LNCaP clone FGC (cell line): ENCODE data around the gene KRTAP5-1.
"Not testable (repeated sequence)": the region's sequence is repeated elsewhere in the genome, so short reads cannot be mapped to it uniquely, and the experiment has no call there.

Source experiments
- DNase-seq: peaks from one replicate; pipeline ENCODE4 v3.0.0-alpha.2; 2011; ENCODE audit warnings: low read depth
- H3K4me3 ChIP-seq: 2 replicates; pipeline ENCODE4 v1.5.1; 2011; ENCODE audit warnings: mild to moderate bottlenecking, low read depth, low read length, control low read depth
- TF ChIP-seq, protein P1 (sequence below): IDR thresholded peaks from 2 replicates; pipeline ENCODE4 v1.5.1; 2012; ENCODE audit warnings: mild to moderate bottlenecking; ENCODE audit not compliant: control insufficient read depth, insufficient read depth; ENCODE audit errors: extremely low read depth

KRTAP5-1 gene, protein sequence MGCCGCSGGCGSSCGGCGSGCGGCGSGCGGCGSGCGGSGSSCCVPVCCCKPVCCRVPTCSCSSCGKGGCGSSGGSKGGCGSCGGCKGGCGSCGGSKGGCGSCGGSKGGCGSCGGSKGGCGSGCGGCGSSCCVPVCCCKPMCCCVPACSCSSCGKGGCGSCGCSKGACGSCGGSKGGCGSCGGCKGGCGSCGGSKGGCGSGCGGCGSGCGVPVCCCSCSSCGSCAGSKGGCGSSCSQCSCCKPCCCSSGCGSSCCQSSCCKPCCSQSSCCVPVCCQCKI

DNA sequence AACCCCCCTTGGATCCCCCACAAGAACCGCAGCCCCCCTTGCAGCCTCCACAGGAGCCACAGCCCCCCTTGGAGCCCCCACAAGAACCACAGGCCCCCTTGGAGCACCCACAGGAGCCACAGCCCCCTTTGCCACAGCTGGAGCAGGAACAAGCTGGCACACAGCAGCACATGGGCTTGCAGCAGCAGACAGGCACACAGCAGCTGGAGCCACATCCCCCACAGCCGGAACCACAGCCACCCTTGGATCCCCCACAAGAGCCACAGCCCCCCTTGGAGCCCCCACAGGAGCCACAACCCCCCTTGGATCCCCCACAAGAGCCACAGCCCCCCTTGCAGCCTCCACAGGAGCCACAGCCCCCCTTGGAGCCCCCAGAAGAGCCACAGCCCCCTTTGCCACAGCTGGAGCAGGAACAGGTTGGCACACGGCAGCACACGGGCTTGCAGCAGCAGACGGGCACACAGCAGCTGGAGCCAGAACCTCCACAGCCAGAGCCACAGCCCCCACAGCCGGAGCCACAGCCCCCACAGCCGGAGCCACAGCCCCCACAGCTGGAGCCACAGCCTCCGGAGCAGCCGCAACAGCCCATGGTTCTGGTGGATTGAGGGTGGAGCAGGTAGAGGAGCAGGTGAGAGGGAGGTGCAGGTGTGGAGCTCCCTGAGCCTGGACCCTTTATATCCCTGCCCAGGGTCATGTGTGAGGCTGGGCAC, at the start of gene KRTAP5-1:
Gene KRTAP5-1 (minus strand): TSS at position 623 of the 710 bp plus-strand sequence. CDS start 34 bp downstream, at position 589.
- DNase-seq, H3K4me3 ChIP-seq: not testable (repeated sequence)

DNA sequence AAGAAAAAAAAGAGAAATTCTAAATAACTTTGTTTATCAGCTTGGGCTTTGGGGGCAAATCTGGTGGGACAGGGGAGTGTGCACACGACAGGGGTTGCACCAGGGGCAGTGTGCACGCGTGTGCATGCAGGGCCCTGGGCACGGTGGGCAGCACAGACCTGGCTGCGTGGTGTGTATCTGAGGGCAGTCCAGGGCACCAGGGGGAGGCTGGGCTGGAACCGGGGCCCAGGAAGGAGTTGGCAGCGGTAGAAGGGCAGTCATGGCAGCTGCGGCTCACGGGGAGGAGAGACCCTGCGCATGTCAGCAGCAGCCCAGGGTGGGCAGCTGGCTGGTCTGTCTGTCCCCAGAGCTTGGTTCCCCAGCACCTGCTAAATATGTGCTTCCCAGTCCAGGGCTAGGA, 48.8 kb upstream of the KRTAP5-1 start:
- DNase-seq = no peak
- TF ChIP-seq, protein P1, sequence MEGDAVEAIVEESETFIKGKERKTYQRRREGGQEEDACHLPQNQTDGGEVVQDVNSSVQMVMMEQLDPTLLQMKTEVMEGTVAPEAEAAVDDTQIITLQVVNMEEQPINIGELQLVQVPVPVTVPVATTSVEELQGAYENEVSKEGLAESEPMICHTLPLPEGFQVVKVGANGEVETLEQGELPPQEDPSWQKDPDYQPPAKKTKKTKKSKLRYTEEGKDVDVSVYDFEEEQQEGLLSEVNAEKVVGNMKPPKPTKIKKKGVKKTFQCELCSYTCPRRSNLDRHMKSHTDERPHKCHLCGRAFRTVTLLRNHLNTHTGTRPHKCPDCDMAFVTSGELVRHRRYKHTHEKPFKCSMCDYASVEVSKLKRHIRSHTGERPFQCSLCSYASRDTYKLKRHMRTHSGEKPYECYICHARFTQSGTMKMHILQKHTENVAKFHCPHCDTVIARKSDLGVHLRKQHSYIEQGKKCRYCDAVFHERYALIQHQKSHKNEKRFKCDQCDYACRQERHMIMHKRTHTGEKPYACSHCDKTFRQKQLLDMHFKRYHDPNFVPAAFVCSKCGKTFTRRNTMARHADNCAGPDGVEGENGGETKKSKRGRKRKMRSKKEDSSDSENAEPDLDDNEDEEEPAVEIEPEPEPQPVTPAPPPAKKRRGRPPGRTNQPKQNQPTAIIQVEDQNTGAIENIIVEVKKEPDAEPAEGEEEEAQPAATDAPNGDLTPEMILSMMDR = no peak
- H3K4me3 ChIP-seq = no peak overlapping the region

DNA sequence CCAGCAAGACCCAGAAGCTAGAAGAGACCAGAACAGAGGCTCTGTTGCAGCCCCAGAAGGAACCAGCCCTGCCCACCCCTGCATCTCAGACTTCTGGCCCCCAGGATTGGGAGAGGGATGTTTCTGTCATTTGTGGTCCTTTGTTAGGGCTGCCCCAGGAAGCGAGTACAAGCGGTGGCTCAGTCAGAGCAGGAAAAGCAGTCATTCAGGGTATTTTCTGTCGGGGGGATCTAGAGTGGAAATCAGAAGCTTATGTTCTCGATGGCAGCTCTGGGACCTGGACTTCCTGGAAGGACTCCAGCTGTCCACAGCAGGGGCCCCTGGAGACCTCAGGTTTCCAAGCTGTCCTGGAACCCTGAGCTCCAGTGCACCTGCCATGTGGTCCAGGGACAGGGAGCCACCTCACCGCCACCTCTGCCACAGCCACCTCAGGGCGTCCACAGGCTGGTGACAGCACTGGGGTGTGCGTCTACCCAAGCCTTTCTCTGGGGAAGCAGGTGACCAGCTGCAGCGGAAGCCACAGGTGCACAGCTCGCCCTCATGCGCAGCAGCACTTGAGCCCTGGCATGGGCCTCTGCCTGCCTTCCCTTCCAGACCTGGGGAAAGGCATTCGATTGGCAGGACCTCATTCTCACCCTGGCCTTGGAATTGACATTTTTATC, 47.1 kb upstream of the KRTAP5-1 start:
- no peak for DNase-seq
- TF ChIP-seq, protein P1 = no peak
- no peak overlapping the region for H3K4me3 ChIP-seq

DNA sequence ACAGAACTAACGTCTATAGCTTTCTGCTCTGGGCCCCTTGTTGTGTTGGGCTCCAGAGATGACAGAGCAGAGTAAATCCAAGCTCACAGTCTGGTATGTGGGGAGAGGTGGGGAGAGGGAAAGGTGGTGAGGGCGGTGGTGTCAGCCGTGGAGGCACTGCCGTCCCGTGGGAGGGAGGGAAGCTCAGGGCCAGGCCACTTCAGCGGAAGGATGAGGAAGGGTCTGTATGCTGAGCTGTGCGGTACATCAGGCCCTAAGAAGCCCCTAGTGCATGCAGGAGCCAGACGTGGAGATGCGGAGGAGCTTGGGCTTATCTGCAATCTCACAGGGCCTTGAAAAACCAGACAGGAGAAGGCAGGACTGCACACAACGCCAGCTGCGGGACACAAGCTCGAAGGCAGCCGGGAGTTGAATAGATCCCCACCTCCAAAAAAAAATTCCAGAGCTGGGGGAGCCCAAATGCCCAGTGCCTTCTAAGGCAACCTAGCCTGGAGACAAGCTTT, 46.0 kb upstream of the KRTAP5-1 start:
- H3K4me3 ChIP-seq = no peak overlapping the region
- TF ChIP-seq, protein P1 = no peak
- no peak for DNase-seq

DNA sequence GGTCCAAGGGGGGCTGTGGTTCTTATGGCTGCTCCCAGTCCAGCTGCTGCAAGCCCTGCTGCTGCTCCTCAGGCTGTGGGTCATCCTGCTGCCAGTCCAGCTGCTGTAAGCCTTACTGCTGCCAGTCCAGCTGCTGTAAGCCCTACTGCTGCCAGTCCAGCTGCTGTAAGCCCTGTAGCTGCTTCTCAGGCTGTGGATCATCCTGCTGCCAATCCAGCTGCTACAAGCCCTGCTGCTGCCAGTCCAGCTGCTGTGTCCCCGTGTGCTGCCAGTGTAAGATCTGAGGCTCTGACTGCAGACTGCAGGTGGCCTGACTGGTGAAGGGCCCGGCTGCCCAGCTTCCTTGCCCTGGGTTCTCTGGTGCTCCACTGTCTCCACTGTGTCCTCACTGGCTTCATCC, 45.2 kb upstream of the KRTAP5-1 start:
- TF ChIP-seq, protein P1 = no peak
- H3K4me3 ChIP-seq = no peak overlapping the region
- DNase-seq = no peak

DNA sequence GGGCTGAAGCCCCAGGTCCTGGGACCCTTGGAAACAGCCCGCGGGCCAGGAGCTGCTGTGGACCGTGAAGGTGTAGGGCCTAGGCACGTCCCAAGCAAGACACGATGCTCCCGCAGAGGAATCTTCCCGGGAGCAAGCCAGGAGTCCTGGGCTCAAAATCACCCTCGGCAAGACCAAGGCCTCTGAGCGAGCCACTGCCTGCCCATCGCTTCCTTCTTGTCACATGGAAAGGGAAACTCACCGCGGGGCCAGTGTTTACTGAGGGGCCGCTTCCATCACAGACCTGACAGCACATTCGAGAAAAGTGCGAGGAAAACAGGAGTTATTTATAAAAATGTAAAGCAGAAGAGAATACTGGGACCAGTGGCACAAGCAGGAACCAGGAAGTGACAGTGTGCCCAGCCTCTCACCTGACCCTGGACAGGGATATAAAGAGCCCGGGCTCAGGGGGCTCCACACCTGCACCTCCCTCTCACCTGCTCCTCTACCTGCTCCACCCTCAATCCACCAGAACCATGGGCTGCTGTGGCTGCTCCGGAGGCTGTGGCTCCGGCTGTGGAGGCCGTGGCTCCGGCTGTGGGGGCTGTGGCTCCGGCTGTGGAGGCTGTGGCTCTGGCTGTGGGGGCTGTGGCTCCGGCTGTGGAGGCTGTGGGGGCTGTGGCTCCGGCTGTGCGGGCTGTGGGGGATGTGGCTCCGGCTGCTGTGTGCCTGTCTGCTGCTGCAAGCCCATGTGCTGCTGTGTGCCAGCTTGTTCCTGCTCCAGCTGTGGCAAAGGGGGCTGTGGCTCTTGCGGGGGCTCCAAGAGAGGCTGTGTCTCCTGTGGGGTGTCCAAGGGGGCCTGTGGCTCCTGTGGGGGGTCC, 44.5 kb upstream of the KRTAP5-1 start, which contains the start of gene KRTAP5-5:
Gene KRTAP5-5 (plus strand): TSS at position 450 of the 860 bp plus-strand sequence. CDS start 66 bp downstream, at position 516.
- TF ChIP-seq, protein P1 = no peak
- no peak for DNase-seq
- H3K4me3 ChIP-seq = no peak within 1 kb of the TSS
